HL-60 (cell line): ENCODE results near the gene TXNRD2.

ENCODE experiments used
- DNase-seq, 2 experiments: peaks; one replicate each; pipeline ENCODE4 v3.0.0-alpha.2; 2010 to 2020; ENCODE audit warnings: low read depth in 1 of 2, low spot score in 1 of 2
- H3K27ac ChIP-seq: fragments of 250-450 bp; sonication (Bioruptor Pico); replicated peaks from 2 replicates; pipeline ENCODE4 v1.5.1; 2020; ENCODE audit warnings: mild to moderate bottlenecking, moderate library complexity
- H3K27me3 ChIP-seq: fragments of 250-450 bp; sonication (Bioruptor Pico); 2 replicates; pipeline ENCODE4 v1.5.1; 2021; ENCODE audit warnings: mild to moderate bottlenecking, moderate library complexity; ENCODE audit not compliant: insufficient read depth, poor library complexity, severe bottlenecking
- H3K4me3 ChIP-seq: replicated peaks from 2 replicates; pipeline ENCODE4 v1.5.1; 2011; ENCODE audit warnings: mild to moderate bottlenecking, control low read depth, low read length; ENCODE audit not compliant: insufficient read depth
- CTCF ChIP-seq: IDR thresholded peaks from one replicate; pipeline ENCODE4 v1.5.1; 2011; ENCODE audit warnings: low read length, control low read depth, inconsistent platforms; ENCODE audit not compliant: insufficient read depth
- GABPA ChIP-seq: IDR thresholded peaks from 2 replicates; pipeline ENCODE4 v1.6.1; 2012; ENCODE audit warnings: low read depth
- POLR2AphosphoS5 ChIP-seq: IDR thresholded peaks from 2 replicates; pipeline ENCODE4 v1.6.1; 2012; ENCODE audit warnings: low read depth
- SPI1 ChIP-seq: IDR thresholded peaks from 2 replicates; pipeline ENCODE4 v1.6.1; 2012; ENCODE audit warnings: low read depth, mild to moderate bottlenecking, borderline replicate concordance
- TF ChIP-seq, protein P1 (sequence below): IDR thresholded peaks from 2 replicates; pipeline ENCODE4 v1.6.1; 2012; ENCODE audit warnings: low read depth; ENCODE audit not compliant: insufficient replicate concordance

Gene TXNRD2

GRCh38 chr22:19859861-19860510, 81.6 kb downstream of the TXNRD2 start:
- H3K27me3 ChIP-seq = no peaks in the 10 kb centered on the region
- no peak overlapping the region for H3K4me3 ChIP-seq
- DNase-seq = no peak
- no peak overlapping the region for H3K27ac ChIP-seq
- TF ChIP-seq CTCF = no peak
- TF ChIP-seq SPI1 = peak; percentile 53; the same call in 1 of the 2 replicates

GRCh38 chr22:19857382-19857781, 84.2 kb downstream of the TXNRD2 start:
- TF ChIP-seq, protein P1, sequence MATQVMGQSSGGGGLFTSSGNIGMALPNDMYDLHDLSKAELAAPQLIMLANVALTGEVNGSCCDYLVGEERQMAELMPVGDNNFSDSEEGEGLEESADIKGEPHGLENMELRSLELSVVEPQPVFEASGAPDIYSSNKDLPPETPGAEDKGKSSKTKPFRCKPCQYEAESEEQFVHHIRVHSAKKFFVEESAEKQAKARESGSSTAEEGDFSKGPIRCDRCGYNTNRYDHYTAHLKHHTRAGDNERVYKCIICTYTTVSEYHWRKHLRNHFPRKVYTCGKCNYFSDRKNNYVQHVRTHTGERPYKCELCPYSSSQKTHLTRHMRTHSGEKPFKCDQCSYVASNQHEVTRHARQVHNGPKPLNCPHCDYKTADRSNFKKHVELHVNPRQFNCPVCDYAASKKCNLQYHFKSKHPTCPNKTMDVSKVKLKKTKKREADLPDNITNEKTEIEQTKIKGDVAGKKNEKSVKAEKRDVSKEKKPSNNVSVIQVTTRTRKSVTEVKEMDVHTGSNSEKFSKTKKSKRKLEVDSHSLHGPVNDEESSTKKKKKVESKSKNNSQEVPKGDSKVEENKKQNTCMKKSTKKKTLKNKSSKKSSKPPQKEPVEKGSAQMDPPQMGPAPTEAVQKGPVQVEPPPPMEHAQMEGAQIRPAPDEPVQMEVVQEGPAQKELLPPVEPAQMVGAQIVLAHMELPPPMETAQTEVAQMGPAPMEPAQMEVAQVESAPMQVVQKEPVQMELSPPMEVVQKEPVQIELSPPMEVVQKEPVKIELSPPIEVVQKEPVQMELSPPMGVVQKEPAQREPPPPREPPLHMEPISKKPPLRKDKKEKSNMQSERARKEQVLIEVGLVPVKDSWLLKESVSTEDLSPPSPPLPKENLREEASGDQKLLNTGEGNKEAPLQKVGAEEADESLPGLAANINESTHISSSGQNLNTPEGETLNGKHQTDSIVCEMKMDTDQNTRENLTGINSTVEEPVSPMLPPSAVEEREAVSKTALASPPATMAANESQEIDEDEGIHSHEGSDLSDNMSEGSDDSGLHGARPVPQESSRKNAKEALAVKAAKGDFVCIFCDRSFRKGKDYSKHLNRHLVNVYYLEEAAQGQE = no peak
- TF ChIP-seq GABPA (no peak), SPI1 (no peak), POLR2AphosphoS5 (no peak), CTCF (no peak)
- no peak for DNase-seq
- Histone ChIP-seq H3K4me3 (no peak overlapping the region), H3K27me3 (no peaks in the 10 kb centered on the region), H3K27ac (no peak overlapping the region)

- TF ChIP-seq POLR2AphosphoS5 = peak; percentile 92
- peak; percentile 87 for TF ChIP-seq GABPA
- TF ChIP-seq CTCF = no peak
- DNase-seq = peak in 1 of 2 experiments; percentile 82
- Histone ChIP-seq H3K4me3 (peak overlapping the region; percentile 90), H3K27ac (peak overlapping the region; percentile 98), H3K27me3 (no peaks in the 10 kb centered on the region)
Observed at GRCh38 chr22:19855504-19856409, 85.9 kb downstream of the TXNRD2 start.

DNA sequence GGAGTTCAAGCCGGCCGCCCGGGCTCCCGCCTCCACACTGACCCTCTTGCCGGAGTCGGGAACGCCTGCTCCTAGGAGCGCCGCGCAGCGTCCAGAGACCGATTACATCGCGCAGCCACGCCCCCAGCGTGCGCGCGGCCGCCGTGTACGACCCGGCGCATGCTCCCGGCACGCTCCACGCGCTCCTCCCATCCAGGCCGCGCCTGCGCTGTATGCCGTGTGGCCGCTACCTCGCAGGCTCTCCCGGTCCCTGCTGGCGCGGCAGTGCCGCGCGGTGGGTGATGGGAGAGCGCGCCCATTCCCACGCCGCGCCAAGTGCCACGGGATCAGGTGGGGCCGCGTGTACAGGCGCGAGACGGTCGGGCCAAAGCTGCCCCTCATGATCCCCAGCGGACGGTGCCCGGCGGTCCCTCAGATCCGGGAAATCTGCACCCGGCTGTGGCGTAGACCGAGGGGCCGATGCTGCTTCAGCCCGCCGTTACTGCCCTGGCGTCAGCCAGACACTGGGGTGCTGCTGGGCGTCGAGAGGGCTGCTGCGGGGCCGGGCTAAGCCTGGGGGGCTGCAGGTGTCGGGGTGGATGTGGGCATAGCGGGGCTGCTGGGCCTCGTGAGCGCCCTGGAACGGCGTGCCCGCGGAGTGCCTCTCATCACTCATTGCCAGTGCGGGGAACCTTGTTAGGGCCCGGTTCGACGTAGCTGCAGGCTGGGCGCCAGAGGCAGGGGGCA, 86.7 kb downstream of the TXNRD2 start, which contains the start of the genes GNB1L and RTL10:
Gene GNB1L (minus strand): TSS at position 97 of the 726 bp plus-strand sequence. CDS start 33,519 bp downstream, outside the sequence.
Gene RTL10 (minus strand): TSS at position 97 of the 726 bp plus-strand sequence. CDS start 2,613 bp downstream, outside the sequence.
- Histone ChIP-seq H3K27me3 (no peaks in the 10 kb centered on the region), H3K27ac (peak within 1 kb of the TSS; percentile 98), H3K4me3 (peak within 1 kb of the TSS; percentile 90)
- peak; percentile 95 to 96 for DNase-seq
- no peak for TF ChIP-seq SPI1
- TF ChIP-seq POLR2AphosphoS5 = peak; percentile 88
- TF ChIP-seq, protein P1 = peak; percentile 9
- TF ChIP-seq GABPA = no peak
- TF ChIP-seq CTCF = no peak
